Glutamatergic neuron (in vitro differentiated cells): Measurements from ENCODE around the gene ARL6IP4. TPM values are rescaled to one million over a fixed set of nuclear protein-coding genes. Genes with fewer than 3 reads are reported as not detected.
A peak's percentile ranks its signal among the peaks of the same experiment; 100 is the strongest.

Experiments used
- DNase-seq: peaks from one replicate; pipeline ENCODE4 v3.0.0; 2022
- H3K27ac Mint-ChIP-seq: one replicate; pipeline ENCODE4 v1.8.0; 2020; ENCODE audit warnings: mild to moderate bottlenecking, mixed read lengths, inconsistent platforms; ENCODE audit not compliant: unreplicated experiment
- H3K27me3 Mint-ChIP-seq: one replicate; pipeline ENCODE4 v1.8.0; 2020; ENCODE audit warnings: mild to moderate bottlenecking, moderate library complexity, mixed read lengths, inconsistent platforms; ENCODE audit not compliant: unreplicated experiment
- H3K36me3 Mint-ChIP-seq: one replicate; pipeline ENCODE4 v1.8.0; 2020; ENCODE audit warnings: mild to moderate bottlenecking, mixed read lengths, inconsistent platforms; ENCODE audit not compliant: unreplicated experiment
- H3K4me1 Mint-ChIP-seq: one replicate; pipeline ENCODE4 v1.8.0; 2020; ENCODE audit warnings: mild to moderate bottlenecking, low read depth, mixed read lengths, inconsistent platforms; ENCODE audit not compliant: unreplicated experiment
- H3K4me3 Mint-ChIP-seq: one replicate; pipeline ENCODE4 v1.8.0; 2020; ENCODE audit warnings: mild to moderate bottlenecking, mixed read lengths, inconsistent platforms; ENCODE audit not compliant: unreplicated experiment
- H3K9me3 Mint-ChIP-seq: one replicate; pipeline ENCODE4 v1.8.0; 2020; ENCODE audit warnings: mild to moderate bottlenecking, moderate library complexity, mixed read lengths, inconsistent platforms; ENCODE audit not compliant: unreplicated experiment
- total RNA-seq: library from RNA; stranded (reverse); fragmentation: NEBNext Ultra II Directional; extraction: Animal tissue kit (Norgen Biotek cat#: 25700); gene quantifications from one replicate; pipeline ENCODE4 v1.2.1, GENCODE V29; 2021; ENCODE audit not compliant: unreplicated experiment
- TF ChIP-seq, protein P1 (sequence below): fragments of 200-600 bp; sonication (generic); IDR thresholded peaks from one replicate; pipeline ENCODE4 v1.5.0; 2021; ENCODE audit not compliant: partially characterized antibody, unreplicated experiment

Gene ARL6IP4
- total RNA-seq, 1 donor from 2014 or later: 122 TPM

- no peak overlapping the region for H3K4me3 Mint-ChIP-seq
- peaks cover 6% of the 10 kb centered on the region for H3K9me3 Mint-ChIP-seq
- peak overlapping the region; percentile 12 for H3K27ac Mint-ChIP-seq
- peaks cover 3% of the 10 kb centered on the region for H3K27me3 Mint-ChIP-seq
- no peak for DNase-seq
- H3K4me1 Mint-ChIP-seq: peaks cover 7% of the 10 kb centered on the region
- TF ChIP-seq, protein P1, sequence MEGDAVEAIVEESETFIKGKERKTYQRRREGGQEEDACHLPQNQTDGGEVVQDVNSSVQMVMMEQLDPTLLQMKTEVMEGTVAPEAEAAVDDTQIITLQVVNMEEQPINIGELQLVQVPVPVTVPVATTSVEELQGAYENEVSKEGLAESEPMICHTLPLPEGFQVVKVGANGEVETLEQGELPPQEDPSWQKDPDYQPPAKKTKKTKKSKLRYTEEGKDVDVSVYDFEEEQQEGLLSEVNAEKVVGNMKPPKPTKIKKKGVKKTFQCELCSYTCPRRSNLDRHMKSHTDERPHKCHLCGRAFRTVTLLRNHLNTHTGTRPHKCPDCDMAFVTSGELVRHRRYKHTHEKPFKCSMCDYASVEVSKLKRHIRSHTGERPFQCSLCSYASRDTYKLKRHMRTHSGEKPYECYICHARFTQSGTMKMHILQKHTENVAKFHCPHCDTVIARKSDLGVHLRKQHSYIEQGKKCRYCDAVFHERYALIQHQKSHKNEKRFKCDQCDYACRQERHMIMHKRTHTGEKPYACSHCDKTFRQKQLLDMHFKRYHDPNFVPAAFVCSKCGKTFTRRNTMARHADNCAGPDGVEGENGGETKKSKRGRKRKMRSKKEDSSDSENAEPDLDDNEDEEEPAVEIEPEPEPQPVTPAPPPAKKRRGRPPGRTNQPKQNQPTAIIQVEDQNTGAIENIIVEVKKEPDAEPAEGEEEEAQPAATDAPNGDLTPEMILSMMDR: no peak
- H3K36me3 Mint-ChIP-seq: no peaks in the 10 kb centered on the region
Observed at GRCh38 chr12:122985338-122986257, 5.1 kb downstream of the ARL6IP4 start.

DNA sequence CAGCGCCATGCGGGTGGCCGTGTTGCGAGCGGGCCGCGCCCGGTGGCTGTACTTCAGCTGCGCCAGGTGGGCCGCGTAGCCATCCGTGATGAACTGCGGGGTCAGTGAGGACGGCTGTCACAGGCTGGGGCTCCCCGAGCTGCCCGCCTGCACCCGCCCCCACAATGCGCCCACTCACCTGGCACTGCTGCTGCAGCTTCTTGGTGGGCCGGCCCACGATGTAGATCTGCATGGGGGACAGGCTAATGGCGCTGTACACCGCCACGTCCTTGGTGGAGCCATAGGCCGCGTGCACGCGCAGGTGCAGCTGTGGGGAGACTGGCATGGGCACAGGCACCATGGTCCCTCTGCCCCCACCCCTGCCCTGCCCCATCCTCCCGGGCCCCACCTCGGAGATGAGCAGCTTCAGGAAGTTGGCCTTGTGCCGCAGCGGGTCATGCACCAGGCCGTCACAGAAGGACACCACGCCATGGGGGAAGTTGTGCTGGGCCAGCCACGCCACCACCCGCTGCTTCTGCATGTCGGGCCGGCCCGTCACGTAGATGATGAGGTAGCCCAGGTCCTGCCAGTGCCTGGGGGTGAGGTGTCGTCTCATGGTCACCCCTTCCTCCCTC is 5.9 kb downstream of the ARL6IP4 start:
- Mint-ChIP-seq H3K27ac (no peak overlapping the region), H3K27me3 (peaks cover 3% of the 10 kb centered on the region), H3K9me3 (peaks cover 6% of the 10 kb centered on the region), H3K4me3 (no peak overlapping the region), H3K4me1 (peaks cover 7% of the 10 kb centered on the region), H3K36me3 (no peaks in the 10 kb centered on the region)
- TF ChIP-seq, protein P1: no peak
- DNase-seq: no peak

GRCh38 chr12:122987086-122987951 is 6.8 kb downstream of the ARL6IP4 start:
- H3K27me3 Mint-ChIP-seq: peaks cover 3% of the 10 kb centered on the region
- peaks cover 6% of the 10 kb centered on the region for H3K9me3 Mint-ChIP-seq
- TF ChIP-seq, protein P1: no peak
- no peak overlapping the region for H3K27ac Mint-ChIP-seq
- no peaks in the 10 kb centered on the region for H3K36me3 Mint-ChIP-seq
- no peak overlapping the region for H3K4me3 Mint-ChIP-seq
- DNase-seq: no peak
- peaks cover 4% of the 10 kb centered on the region for H3K4me1 Mint-ChIP-seq

- no peak overlapping the region for H3K4me3 Mint-ChIP-seq
- peaks cover 4% of the 10 kb centered on the region for H3K4me1 Mint-ChIP-seq
- no peak overlapping the region for H3K27ac Mint-ChIP-seq
Observed at GRCh38 chr12:122988036-122988435, 7.6 kb downstream of the ARL6IP4 start.

More at GRCh38 chr12:122988036-122988435, 7.6 kb downstream of the ARL6IP4 start:
- no peaks in the 10 kb centered on the region for H3K36me3 Mint-ChIP-seq
- peaks cover 6% of the 10 kb centered on the region for H3K9me3 Mint-ChIP-seq
- TF ChIP-seq, protein P1: no peak
- H3K27me3 Mint-ChIP-seq: peaks cover 3% of the 10 kb centered on the region
- DNase-seq: no peak
